ENCODE data around the gene CDC7.
"Not testable (repeated sequence)": the region's sequence is repeated elsewhere in the genome, so short reads cannot be mapped to it uniquely, and the experiment has no call there.

CDC7 gene

GRCh38 chr1:91511386-91511785 is 10.7 kb downstream of the CDC7 start:
- DNase-seq (ENCODE audit: low spot score): no peak

DNA sequence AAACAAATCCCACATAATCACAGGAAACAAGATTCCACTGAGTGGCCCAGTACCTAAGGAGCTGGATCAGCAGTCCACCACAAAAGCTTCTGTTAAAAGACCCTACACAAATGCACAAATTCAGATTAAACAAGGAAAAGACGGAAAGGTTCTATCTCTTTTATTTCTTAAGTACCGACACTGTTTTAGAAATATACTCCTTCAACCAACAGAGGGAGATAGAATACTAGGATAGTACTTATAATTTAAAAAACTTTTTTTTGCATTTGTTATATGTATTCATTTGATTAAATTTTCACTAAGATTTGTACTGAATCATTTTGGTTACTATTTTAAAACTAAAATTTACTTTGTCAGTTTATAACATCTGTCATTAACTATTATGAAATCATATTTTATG is 12.5 kb downstream of the CDC7 start:
- DNase-seq (ENCODE audit: low spot score): no peak

GRCh38 chr1:91513706-91514105 is 13.1 kb downstream of the CDC7 start:
- no peak for DNase-seq (ENCODE audit: low spot score)

DNA sequence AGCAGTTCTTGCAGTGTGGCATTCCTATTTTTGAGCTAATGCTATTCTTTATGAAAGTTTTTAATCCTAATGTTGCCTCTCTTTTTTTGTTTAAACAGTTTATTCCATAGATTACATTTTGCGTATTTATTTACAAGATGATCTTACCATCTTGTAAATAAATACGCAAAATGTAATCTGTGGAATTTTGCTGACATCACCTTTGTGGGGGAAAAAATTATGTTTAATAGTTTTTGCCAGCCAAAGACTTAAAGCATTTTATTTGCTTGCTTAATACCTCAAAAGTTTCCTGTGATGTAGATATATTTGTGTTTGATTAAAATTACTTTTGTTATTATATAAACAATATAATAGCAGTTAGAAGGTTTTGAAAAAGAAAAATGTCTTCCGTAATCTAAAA is 15.3 kb downstream of the CDC7 start:
- DNase-seq (ENCODE audit: low spot score): no peak

GRCh38 chr1:91516605-91517004 is 16.0 kb downstream of the CDC7 start:
- DNase-seq (ENCODE audit: low spot score): not testable (repeated sequence)

DNA sequence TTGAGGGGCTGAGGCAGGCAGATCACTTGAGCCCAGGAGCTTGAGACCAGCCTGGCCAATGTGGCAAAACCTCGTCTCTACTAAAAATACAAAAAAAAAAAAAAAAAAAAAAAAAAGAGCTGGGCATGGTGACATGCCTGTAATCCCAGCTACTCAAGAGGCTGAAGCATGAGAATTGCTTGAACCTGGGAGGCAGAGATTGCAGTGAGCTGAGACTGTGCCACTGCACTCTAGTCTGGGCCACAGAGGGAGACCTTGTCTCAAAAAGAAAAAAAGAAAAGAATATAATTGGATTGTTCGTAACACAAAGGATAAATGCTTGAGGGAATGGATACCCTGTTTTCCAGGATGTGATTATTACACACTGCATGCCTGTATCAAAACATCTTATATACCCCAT is 18.5 kb downstream of the CDC7 start:
- DNase-seq (ENCODE audit: low spot score): not testable (repeated sequence)

GRCh38 chr1:91520942-91521507 is 20.4 kb downstream of the CDC7 start:
- no peak for DNase-seq (ENCODE audit: low spot score)

DNA sequence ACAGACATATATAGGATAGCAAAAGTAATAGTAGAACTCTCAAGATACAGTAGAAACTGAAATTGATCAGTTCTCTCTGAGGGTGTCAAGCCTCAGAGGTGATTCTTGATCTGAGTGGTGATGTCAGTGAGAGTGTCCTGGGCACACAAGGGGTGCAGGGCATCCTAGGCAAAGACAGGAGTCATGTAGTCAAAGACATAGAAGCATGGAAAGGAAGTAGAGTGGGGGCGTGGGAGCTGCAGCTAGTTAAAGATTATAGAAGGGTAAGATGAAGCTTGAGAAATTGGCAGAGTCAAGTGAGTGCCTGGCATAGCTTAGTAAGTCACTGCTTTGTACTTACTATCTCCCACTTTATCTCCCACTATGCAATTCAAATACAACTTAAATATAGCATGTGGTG is 22.8 kb downstream of the CDC7 start:
- DNase-seq (ENCODE audit: low spot score): no peak

DNA sequence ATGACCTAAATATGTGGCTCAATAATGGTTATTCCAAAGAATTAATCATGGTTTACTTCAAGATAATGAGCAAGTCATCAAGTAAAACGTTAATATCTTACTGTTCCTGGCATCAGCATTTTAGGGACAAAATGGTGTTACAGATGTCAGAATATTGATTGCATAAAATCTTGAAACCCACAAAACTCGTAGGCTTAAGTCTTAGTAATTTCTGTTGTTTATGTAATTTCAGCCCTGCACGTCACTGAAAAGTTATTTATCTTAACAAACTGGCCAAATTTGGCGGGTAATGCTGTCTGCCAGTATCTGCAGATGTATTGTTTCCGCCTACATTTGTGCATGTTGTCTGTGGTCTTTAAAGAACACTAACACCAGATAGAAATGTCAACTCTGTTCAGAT is 25.8 kb downstream of the CDC7 start:
- no peak for DNase-seq (ENCODE audit: low spot score)

DNA sequence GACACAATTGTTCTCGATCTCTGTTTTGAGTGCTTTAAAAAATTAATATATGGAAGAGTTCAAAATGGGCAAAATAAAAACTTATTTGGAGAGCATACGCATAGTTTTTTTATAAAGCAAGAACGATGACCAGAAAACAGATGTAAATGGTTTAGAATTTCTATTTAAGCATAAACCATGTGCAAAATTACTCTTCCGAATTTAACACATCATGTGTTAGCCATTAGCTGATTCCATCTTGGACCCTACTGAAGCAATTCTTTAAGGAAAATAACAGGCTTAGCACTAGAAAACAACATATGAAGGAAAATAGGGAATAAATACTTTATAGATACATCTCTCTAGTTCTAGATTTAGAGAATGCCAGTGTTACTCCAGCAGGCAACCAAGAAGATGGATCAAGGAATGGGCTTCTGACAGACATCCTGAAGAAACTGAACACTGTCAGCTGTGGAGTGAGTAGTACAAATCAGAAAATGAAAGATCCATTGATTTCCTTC is 26.7 kb downstream of the CDC7 start:
- no peak for DNase-seq (ENCODE audit: low spot score)

DNA sequence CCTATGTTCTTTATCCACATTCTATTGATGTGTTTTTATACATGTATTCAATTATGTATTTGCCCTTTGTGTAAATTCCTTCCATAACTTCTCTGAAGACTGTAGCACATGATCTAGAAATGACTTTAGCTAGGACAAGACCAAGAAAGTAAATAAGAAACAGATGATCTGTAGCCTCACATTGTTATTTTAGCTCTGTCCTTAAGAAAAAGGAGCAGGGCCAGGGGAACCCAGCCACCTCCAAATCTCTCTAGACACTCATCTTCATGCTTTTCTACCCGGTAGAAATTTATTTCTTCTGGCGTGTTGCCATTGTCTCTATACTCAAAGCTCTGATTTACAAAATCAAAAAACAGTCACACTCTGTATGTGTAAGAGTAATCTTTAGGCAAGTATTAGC is 27.1 kb downstream of the CDC7 start:
- no peak for DNase-seq (ENCODE audit: low spot score)

DNA sequence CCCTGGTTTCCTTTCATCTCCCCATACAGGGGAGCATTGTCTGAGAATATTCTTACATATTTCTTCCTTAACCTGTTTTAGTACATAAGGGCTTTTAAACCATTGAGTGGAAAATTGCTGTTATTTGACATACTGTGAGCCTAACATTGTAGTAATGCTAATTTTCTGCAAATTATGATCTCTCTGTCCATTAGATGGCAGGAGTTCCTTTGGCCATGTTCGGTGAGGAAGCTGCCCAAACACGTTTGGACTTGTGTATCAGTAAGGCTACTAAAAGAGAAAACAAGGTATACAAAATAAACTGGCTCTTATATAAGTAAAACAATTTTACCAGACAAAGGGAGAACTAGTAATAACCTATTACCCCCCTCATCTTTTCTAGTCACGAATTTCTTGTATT is 29.2 kb downstream of the CDC7 start:
- DNase-seq (ENCODE audit: low spot score): no peak

DNA sequence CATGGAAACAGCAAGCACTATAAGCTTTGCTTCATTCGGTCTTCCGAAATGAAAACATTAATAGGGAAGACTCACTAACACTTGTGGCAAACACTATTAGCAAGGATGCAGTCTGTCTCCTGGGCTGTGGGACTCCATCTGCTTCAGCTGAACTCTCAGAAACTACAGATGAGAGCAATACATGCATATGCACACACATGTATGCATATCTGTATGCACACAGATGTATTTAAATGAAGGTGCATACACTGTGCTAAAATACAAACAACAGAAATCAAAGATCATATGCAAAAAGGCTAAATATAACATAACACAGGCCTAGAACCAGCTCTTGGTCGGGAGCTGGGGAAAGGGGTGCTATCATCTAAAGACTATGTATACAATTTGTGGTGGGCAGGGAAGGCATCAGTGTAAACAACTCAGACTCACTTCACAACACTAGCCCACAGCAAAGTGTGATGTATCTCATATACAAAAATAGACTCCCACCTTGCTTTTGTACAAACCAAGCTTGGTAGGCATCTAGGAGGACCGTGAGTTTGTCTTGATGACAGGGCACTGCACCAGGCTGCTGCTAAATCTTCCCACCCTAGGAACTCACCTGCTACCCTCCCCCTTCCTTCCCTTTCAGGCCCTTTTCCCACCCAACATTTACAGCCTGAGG is 32.8 kb downstream of the CDC7 start:
- no peak for DNase-seq (ENCODE audit: low spot score)

GRCh38 chr1:91535441-91535840 is 34.8 kb downstream of the CDC7 start:
- no peak for DNase-seq (ENCODE audit: low spot score)

- DNase-seq (ENCODE audit: low spot score): no peak
Measured at GRCh38 chr1:91537281-91537986, 36.8 kb downstream of the CDC7 start.

- DNase-seq (ENCODE audit: low spot score): no peak
Measured at GRCh38 chr1:91537987-91538304, 37.3 kb downstream of the CDC7 start.

- no peak for DNase-seq (ENCODE audit: low spot score)
Measured at GRCh38 chr1:91540910-91541309, 40.3 kb downstream of the CDC7 start.

- no peak for DNase-seq (ENCODE audit: low spot score)
Measured at GRCh38 chr1:91541918-91542533, 41.4 kb downstream of the CDC7 start.

DNA sequence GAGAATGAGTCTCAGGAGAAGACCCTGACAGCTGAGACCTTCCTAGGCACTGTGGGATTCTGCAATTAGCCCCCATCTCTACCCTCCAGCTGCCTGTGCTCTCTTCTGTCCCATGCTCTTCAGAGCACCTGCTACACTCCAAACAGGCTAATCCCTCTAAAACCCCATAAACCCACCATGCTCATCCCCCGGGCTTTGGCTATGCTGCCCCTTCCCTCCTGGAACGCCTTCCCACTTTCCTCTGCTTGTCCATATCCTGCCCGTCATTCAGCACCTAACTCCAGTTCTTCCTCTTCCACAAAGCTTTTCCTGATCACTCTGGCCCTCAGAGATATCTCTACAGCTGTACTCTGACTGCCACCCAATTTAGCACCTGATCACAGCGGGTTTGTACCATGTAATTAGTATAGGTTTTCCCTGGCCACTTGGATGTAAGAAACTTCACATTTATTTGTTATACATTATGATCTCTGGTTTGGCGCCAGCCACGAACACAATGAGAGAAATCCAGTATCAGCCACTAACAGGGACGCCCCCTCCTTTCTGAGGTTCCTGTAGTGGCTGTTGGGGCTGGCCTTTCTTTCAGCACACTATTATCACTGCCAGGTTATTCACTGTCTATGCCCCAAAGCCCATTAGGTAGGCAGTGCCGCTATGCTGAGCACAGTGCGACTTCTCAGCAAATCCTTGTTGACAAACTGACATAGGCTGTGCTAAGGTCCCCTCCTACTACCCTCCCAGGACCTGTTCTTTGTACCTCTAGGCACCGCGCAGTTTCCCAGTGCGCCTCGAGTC is 45.1 kb downstream of the CDC7 start:
- no peak for DNase-seq (ENCODE audit: low spot score)

GRCh38 chr1:91546301-91546581 is 45.6 kb downstream of the CDC7 start:
- DNase-seq (ENCODE audit: low spot score): no peak

DNA sequence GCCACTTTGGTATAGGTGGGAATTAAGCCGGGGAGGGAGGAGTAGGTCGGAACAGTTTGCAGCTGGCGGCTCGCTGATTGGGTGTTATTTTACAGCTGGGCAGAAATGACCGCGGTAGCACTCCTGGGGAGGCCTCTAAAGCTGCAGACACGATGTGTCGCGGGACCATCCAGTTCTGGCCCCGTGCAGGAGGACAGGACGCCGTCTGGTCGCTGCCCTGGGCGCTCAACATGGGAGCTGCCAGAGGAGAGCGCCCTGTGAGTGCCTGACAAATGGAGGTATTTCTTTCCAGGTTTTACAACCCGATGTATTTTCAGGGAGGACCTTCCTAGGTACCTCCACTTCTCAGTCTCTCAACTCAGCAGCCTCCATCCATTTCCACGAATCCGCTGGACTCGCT is 46.2 kb downstream of the CDC7 start:
- no peak for DNase-seq (ENCODE audit: low spot score)

GRCh38 chr1:91548376-91549040 is 47.9 kb downstream of the CDC7 start:
- no peak for DNase-seq (ENCODE audit: low spot score)

Data from germinal center (tissue), 1 donor.